DND-41 (cell line): Measurements from ENCODE around the gene FSIP1.

ENCODE experiments used
- EZH2 ChIP-seq: IDR thresholded peaks from 3 replicates; pipeline ENCODE4 v1.6.1; 2012; ENCODE audit warnings: borderline replicate concordance, low read depth, mild to moderate bottlenecking, moderate library complexity, low read length, inconsistent platforms; ENCODE audit not compliant: severe bottlenecking
- TF ChIP-seq, protein P1 (sequence below): IDR thresholded peaks from 2 replicates; pipeline ENCODE4 v1.5.1; 2012; ENCODE audit warnings: borderline replicate concordance, low read length, moderate library complexity, mild to moderate bottlenecking; ENCODE audit not compliant: poor library complexity, severe bottlenecking; ENCODE audit errors: extremely low read depth

DNA sequence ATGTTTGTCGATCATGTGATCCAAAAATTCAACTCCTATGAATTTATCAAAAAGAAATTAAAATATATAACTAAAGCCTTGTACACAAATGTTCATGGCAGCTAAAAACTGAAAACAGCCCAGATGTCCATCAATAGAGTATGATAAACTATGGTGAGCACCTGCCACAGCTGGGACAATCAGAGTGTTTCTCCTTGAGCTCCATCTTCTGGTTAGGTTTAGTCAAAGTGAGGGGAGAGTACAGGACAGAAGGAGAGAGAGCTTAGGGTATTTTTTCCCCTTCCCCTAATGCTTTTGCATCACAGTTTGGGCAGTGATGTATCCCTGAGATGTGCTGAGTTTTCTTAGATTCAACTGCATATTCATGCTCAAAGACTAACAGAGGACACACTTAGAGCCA, 65.5 kb downstream of the FSIP1 start:
- TF ChIP-seq EZH2: no peak
- TF ChIP-seq, protein P1, sequence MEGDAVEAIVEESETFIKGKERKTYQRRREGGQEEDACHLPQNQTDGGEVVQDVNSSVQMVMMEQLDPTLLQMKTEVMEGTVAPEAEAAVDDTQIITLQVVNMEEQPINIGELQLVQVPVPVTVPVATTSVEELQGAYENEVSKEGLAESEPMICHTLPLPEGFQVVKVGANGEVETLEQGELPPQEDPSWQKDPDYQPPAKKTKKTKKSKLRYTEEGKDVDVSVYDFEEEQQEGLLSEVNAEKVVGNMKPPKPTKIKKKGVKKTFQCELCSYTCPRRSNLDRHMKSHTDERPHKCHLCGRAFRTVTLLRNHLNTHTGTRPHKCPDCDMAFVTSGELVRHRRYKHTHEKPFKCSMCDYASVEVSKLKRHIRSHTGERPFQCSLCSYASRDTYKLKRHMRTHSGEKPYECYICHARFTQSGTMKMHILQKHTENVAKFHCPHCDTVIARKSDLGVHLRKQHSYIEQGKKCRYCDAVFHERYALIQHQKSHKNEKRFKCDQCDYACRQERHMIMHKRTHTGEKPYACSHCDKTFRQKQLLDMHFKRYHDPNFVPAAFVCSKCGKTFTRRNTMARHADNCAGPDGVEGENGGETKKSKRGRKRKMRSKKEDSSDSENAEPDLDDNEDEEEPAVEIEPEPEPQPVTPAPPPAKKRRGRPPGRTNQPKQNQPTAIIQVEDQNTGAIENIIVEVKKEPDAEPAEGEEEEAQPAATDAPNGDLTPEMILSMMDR: no peak
